Activated CD4-positive, alpha-beta T cell treated with anti-CD3 and anti-CD28 coated beads, Interleukin-2, amount 50 U/mL, for 48 hours (primary cell): ENCODE results near the gene FUT9.

Experiments used
- DNase-seq, 2 experiments: peaks; one replicate each; pipeline ENCODE4 v3.0.0-alpha.2; 2020

Gene FUT9

DNA sequence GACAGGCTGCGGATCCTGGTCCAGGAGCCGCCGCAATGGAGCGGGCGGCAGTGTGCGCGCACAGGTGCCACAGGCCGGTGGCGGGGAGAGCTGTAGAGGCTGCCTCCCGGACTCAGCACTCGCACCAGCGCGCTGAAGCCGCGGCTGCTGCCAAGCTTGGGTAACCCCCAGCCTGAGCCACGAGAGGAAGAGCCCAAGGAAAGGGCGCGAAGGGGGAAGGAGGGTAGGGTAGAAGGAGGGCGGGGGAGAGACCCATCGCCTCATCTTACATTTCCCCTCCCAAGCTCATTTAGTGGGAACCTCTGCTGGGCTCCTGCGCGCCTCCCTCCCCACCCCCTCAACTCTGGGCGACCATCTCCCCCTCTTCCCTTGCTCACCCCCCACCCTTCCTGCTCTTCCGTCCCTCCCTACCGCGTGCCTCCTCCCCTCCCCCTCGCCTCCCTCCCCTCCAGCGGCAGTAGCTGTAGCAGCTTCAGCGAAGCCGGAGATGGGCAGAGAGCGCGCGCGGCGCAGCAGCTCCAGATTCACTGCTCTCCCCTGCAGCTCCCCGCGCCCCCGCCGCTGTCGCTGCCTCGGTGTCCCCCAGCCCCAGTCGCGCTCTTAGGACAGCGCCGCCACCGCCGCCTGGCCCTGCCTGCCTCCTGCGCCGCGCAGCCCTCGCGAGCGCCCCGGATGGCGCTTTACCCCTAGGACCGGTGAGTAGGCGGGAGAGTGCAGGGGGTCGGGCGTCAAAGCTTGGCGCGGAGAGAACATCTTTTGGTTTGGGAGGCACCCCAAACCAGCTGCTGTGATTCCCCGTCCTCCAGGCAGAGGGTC is at the start of gene FUT9:
TSS of gene FUT9 (plus strand) at position 457 of the 816 bp plus-strand sequence. CDS start 187,182 bp downstream, outside the sequence.
- no peak for DNase-seq

DNA sequence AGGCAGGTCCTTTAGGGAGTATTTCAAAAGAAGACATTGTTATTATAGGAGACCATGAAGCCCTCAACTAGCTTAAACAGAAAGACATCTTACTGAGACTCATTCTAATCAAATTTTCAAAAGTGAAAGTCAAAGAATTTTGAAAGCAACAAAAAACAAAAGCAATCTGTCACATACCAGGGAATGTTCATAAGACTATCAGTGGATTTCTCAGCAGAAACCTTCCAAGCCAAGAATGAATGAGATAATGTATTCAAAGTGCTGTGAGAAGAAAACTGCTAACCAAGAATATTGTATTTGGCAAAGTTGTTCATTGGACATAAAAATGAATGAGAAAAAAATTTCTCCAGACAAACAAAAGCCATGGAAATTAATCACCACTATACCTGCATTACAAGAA is 48.2 kb upstream of the FUT9 start:
- no peak for DNase-seq

- DNase-seq = no peak
These were observed 41.8 kb upstream of the FUT9 start for GRCh38 chr6:95973976-95974375.

GRCh38 chr6:95978230-95978629 is 37.5 kb upstream of the FUT9 start:
- no peak for DNase-seq

DNA sequence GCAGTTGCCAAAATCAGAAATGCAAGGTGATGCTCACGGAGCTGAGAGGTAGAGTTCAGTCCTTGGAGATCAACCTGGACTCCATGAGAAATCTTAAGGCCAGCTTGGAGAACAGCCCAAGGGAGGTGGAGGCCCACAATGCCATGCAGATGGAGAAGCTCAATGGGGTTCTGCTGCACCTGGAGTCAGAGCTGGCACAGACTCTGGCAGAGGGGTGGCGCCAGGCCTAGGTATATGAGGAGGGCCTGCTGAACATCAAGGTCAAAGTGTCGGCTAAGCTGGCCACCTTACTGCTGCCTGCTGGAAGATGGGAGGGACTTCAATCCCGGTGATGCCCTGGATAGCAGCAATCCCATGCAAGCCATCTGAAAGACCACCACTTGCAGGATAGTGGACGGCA is 23.9 kb upstream of the FUT9 start:
- DNase-seq = no peak

- no peak for DNase-seq
These were observed 21.6 kb upstream of the FUT9 start for GRCh38 chr6:95994151-95994550.

- DNase-seq = no peak
These were observed 17.6 kb upstream of the FUT9 start for GRCh38 chr6:95998133-95998532.

DNA sequence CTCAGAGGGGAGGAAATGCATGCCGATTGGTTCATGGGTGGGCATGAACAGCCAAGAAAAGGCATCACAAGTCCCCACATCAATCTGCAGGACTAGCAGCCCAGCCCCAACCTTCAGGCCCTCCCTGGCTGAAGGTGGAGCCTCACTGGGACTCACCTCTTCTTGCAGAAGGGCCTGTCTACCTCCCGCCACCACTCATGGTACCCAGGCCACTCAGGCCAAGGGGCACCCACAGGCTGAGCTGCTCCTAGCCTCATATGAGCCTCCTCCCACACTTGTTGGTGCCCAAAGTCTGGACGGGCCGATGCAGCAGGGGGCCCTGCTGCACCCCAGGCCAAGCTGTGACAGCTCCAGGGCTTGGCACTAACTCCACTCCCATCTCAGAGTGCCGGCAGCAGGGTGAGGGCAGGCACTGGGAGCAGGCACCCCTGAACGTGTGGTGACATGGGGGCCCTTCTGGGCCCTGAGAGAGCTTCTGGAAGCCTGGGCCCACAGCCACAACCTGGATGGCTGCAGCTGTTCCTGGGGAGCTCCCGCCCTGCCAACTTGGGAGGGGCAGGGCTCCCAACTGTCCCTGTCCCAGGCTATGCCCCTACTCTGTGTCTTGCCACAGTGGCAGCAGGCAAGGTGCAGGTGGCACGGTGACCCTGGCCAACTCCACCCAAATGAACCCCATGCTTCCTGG is 13.7 kb upstream of the FUT9 start:
- no peak for DNase-seq

- no peak for DNase-seq
These were observed 13.2 kb upstream of the FUT9 start for GRCh38 chr6:96002576-96002910.

- DNase-seq = no peak
These were observed 12.9 kb upstream of the FUT9 start for GRCh38 chr6:96002912-96003311.

DNA sequence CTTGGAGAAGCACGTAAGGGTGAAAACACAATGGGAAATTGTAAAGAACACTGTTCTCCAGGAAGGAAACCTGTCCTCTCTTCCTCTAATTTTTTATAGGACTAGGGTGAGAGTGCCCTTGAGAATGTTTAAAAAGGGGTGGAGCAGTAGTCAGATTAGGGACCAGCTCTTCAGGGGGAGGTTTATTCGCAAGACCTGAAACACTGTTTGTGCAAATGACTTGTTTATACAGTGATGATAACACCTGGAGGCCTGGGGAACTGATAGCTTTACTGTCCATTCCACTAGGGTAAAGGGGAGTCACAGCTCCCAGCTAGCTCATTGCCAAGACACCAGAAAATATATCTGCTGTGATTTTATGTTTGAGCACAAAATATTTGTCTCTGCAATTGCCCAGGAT is 8.1 kb upstream of the FUT9 start:
- no peak for DNase-seq

- DNase-seq = no peak
These were observed 2.2 kb upstream of the FUT9 start for GRCh38 chr6:96013531-96013930.

GRCh38 chr6:96014846-96015517 is 792 bp upstream of the FUT9 start:
- DNase-seq = no peak

- DNase-seq = no peak
These were observed 728 bp downstream of the FUT9 start for GRCh38 chr6:96016334-96017069.

- DNase-seq = no peak
These were observed 1.2 kb downstream of the FUT9 start for GRCh38 chr6:96017070-96017359.

DNA sequence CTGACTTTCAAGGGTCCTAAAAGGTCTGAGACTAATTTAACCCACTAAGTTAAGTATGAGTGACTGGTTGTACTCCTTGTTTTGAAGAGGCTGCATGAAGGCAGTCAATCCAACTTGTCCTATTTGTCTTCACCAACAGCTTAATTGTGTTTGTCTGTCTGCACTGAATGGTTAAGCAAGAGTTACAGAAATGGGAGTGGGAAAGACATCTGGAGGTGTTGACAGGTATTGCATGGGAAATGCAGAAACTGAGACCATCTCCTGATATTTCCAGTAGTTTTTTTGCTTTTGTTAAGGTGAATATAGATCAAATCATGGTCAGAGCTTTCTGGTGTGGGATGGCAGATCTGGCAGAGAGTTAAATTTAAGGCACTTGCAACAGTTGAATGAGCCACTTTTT is 6.5 kb downstream of the FUT9 start:
- no peak for DNase-seq

DNA sequence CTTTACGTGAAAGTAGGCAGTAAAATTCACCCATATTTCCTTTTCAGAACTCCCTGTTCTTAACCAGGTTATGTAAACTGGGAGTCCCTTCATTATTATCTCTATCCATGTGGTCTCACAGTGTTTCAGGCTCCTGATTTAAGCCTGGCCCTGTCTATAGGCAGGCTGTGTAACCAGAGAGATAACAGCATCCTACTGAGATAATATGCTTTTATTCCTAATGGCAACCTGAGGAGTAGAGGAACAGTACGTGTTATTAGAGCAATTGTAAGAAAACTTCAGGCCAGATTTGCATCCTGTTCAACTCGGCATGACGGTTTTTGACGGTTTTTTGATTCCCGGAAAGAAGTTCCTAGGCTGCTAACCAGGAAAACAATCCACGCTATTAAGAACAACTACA is 16.9 kb downstream of the FUT9 start:
- no peak for DNase-seq

- no peak for DNase-seq
These were observed 35.8 kb downstream of the FUT9 start for GRCh38 chr6:96051555-96051954.

GRCh38 chr6:96058082-96058481 is 42.3 kb downstream of the FUT9 start:
- DNase-seq = no peak

- DNase-seq = no peak
These were observed 43.8 kb downstream of the FUT9 start for GRCh38 chr6:96059586-96059985.

- DNase-seq = no peak
These were observed 44.5 kb downstream of the FUT9 start for GRCh38 chr6:96060249-96060648.

- DNase-seq = no peak
These were observed 49.4 kb downstream of the FUT9 start for GRCh38 chr6:96065213-96065612.

GRCh38 chr6:96066376-96066775 is 50.6 kb downstream of the FUT9 start:
- DNase-seq = no peak

GRCh38 chr6:96073555-96073954 is 57.8 kb downstream of the FUT9 start:
- no peak for DNase-seq
